H1 (cell line): ENCODE measurements around the gene VPS37D. TPM values are rescaled to one million over a fixed set of nuclear protein-coding genes. Genes with fewer than 3 reads are reported as not detected.

Experiments used
- CTCF ChIA-PET: fragments of 300-600 bp; sonication (Branson Sonifier 250); formaldehyde crosslinking; loops from one replicate; lab custom pipeline; 2021; ENCODE audit not compliant: partially characterized antibody; lab: Charles Lee
- POLR2A ChIA-PET: fragments of 300-600 bp; sonication (Branson Sonifier 250); formaldehyde crosslinking; loops from one replicate; lab custom pipeline; 2021; ENCODE audit warnings: inconsistent platforms; ENCODE audit not compliant: partially characterized antibody; lab: Charles Lee
- DNase-seq, 2 experiments: peaks; one replicate each; pipeline versions ENCODE4 v3.0.0 to v3.0.0-alpha.2; 2010 to 2022; ENCODE audit warnings: low spot score in 2 of 2, low read depth in 1 of 2, mixed read lengths in 1 of 2
- FAIRE-seq: peaks from 2 replicates; lab custom pipeline; 2011; peaks lifted over from hg19 to GRCh38; lab: Jason Lieb, UNC
- H2AFZ ChIP-seq: 2 replicates; pipeline ENCODE4 v1.8.1; 2012; ENCODE audit warnings: low read length, inconsistent platforms
- H2AK5ac ChIP-seq: 2 replicates; pipeline ENCODE4 v1.6.1; 2013; ENCODE audit warnings: low read depth, low read length
- H2BK120ac ChIP-seq: replicated peaks from 2 replicates; pipeline ENCODE3; 2013; ENCODE audit warnings: low read depth, low read length, inconsistent platforms
- H2BK12ac ChIP-seq: 2 replicates; pipeline ENCODE4 v1.6.1; 2013; ENCODE audit warnings: low read depth, low read length
- H2BK15ac ChIP-seq: 2 replicates; pipeline ENCODE4 v1.6.1; 2013; ENCODE audit warnings: low read length
- H2BK20ac ChIP-seq: 2 replicates; pipeline ENCODE4 v1.6.1; 2013; ENCODE audit warnings: low read length
- H2BK5ac ChIP-seq: 2 replicates; pipeline ENCODE4 v1.6.1; 2013; ENCODE audit warnings: low read depth, low read length
- H3K14ac ChIP-seq: 2 replicates; pipeline ENCODE4 v1.6.1; 2013; ENCODE audit warnings: inconsistent platforms; ENCODE audit not compliant: insufficient read length
- H3K18ac ChIP-seq: 2 replicates; pipeline ENCODE4 v1.6.1; 2013; ENCODE audit warnings: low read length; ENCODE audit errors: extremely low read depth
- H3K23ac ChIP-seq: 2 replicates; pipeline ENCODE4 v1.6.1; 2013; ENCODE audit warnings: inconsistent platforms; ENCODE audit not compliant: insufficient read length
- H3K23me2 ChIP-seq: 2 replicates; pipeline ENCODE4 v1.6.1; 2013; ENCODE audit warnings: low read depth, low read length
- H3K27ac ChIP-seq: 2 replicates; pipeline ENCODE4 v1.6.1; 2011; ENCODE audit warnings: low read depth, low read length, inconsistent platforms
- H3K27me3 ChIP-seq, 4 experiments: replicated peaks in 1 of 4; 1 replicate in 1 of 4; 2 replicates in 3 of 4; pipeline versions ENCODE4 v1.6.1 to v1.8.1; 2011 to 2013; ENCODE audit warnings: low read length in 3 of 4, mild to moderate bottlenecking in 3 of 4, inconsistent platforms in 2 of 4, mixed read lengths in 2 of 4, moderate library complexity in 1 of 4; ENCODE audit not compliant: control insufficient read depth in 3 of 4, insufficient read depth in 3 of 4; ENCODE audit errors: extremely low read depth in 1 of 4
- H3K36me3 ChIP-seq, 4 experiments: 2 replicates each; pipeline versions ENCODE4 v1.6.1 to v1.8.1; 2011 to 2013; ENCODE audit warnings: mild to moderate bottlenecking in 4 of 4, low read length in 3 of 4, moderate library complexity in 2 of 4, control low read depth in 1 of 4, inconsistent platforms in 1 of 4; ENCODE audit not compliant: insufficient read depth in 4 of 4, control insufficient read depth in 2 of 4
- H3K4ac ChIP-seq: replicated peaks from 2 replicates; pipeline ENCODE3; 2013; ENCODE audit warnings: low read length, low read depth, mixed read lengths, inconsistent platforms; ENCODE audit not compliant: insufficient read length
- H3K4me1 ChIP-seq, 4 experiments: replicated peaks in 1 of 4; 1 replicate in 1 of 4; 2 replicates in 3 of 4; pipeline versions ENCODE4 v1.6.1 to v1.8.1; 2011 to 2013; ENCODE audit warnings: low read length in 3 of 4, inconsistent platforms in 2 of 4, mixed read lengths in 1 of 4; ENCODE audit not compliant: insufficient read depth in 4 of 4, control insufficient read depth in 3 of 4
- H3K4me2 ChIP-seq, 2 experiments: 2 replicates each; pipeline versions ENCODE4 v1.6.1 to v1.8.1; 2011 to 2013; ENCODE audit warnings: low read depth in 2 of 2, low read length in 2 of 2, control low read depth in 1 of 2, inconsistent platforms in 1 of 2, mild to moderate bottlenecking in 1 of 2; ENCODE audit not compliant: insufficient read depth in 1 of 2
- H3K4me3 ChIP-seq, 4 experiments: fragments of 200-600, 300-600 bp in 1 of 4; sonication (generic), shearing (Covaris generic), sonication (Bioruptor Twin) in 1 of 4; 2 replicates each; pipeline versions ENCODE4 v1.5.1 to v1.8.1; 2011 to 2016; ENCODE audit warnings: low read length in 4 of 4, low read depth in 3 of 4, control low read depth in 2 of 4, inconsistent platforms in 2 of 4, mild to moderate bottlenecking in 2 of 4, mixed read lengths in 1 of 4, moderate library complexity in 1 of 4; ENCODE audit not compliant: insufficient read depth in 2 of 4; ENCODE audit errors: extremely low read depth in 1 of 4
- H3K56ac ChIP-seq: replicated peaks from 2 replicates; pipeline ENCODE3; 2013; ENCODE audit warnings: low read depth, mild to moderate bottlenecking, mixed read lengths, low read length, inconsistent platforms; ENCODE audit not compliant: insufficient read length
- H3K79me1 ChIP-seq: 2 replicates; pipeline ENCODE4 v1.6.1; 2013; ENCODE audit warnings: low read depth, low read length, control low read depth
- H3K79me2 ChIP-seq, 2 experiments: 2 replicates each; pipeline versions ENCODE4 v1.6.1 to v1.8.1; 2012 to 2013; ENCODE audit warnings: low read length in 2 of 2, mild to moderate bottlenecking in 2 of 2, inconsistent platforms in 1 of 2; ENCODE audit not compliant: insufficient read depth in 2 of 2, control insufficient read depth in 1 of 2
- H3K9ac ChIP-seq, 4 experiments: replicated peaks in 1 of 4; 1 replicate in 1 of 4; 2 replicates in 3 of 4; pipeline versions ENCODE4 v1.6.1 to v1.8.1; 2011 to 2013; ENCODE audit warnings: low read depth in 3 of 4, low read length in 3 of 4, control low read depth in 2 of 4, mild to moderate bottlenecking in 2 of 4, moderate library complexity in 2 of 4, inconsistent platforms in 1 of 4; ENCODE audit errors: extremely low read depth in 1 of 4
- H3K9me3 ChIP-seq, 2 experiments: 2 replicates each; pipeline versions ENCODE4 v1.6.1 to v1.8.1; 2012 to 2013; ENCODE audit warnings: mild to moderate bottlenecking in 2 of 2, moderate library complexity in 2 of 2, control low read depth in 1 of 2, inconsistent platforms in 1 of 2, low read depth in 1 of 2, low read length in 1 of 2, mixed read lengths in 1 of 2; ENCODE audit not compliant: insufficient read depth in 2 of 2
- H4K20me1 ChIP-seq, 2 experiments: replicated peaks in 1 of 2; 2 replicates each; pipeline versions ENCODE3 to v1.8.1; 2011 to 2013; ENCODE audit warnings: inconsistent platforms in 2 of 2, low read length in 2 of 2, mild to moderate bottlenecking in 1 of 2; ENCODE audit not compliant: insufficient read depth in 2 of 2, control insufficient read depth in 1 of 2
- H4K5ac ChIP-seq: 2 replicates; pipeline ENCODE4 v1.6.1; 2013; ENCODE audit warnings: low read length, low read depth, mixed read lengths, inconsistent platforms; ENCODE audit not compliant: insufficient read length
- H4K8ac ChIP-seq: 2 replicates; pipeline ENCODE4 v1.8.0; 2013; ENCODE audit warnings: mild to moderate bottlenecking, moderate library complexity, low read length, inconsistent platforms; ENCODE audit not compliant: insufficient read depth; ENCODE audit errors: extremely low read depth
- H4K91ac ChIP-seq: replicated peaks from 2 replicates; pipeline ENCODE3; 2013; ENCODE audit warnings: low read length, mixed read lengths, inconsistent platforms; ENCODE audit not compliant: insufficient read length
- BRCA1 ChIP-seq: IDR thresholded peaks from 2 replicates; pipeline ENCODE4 v1.6.1; 2012; ENCODE audit warnings: low read depth, low read length, improper control_type of control experiment
- CTCF ChIP-seq, 3 experiments: IDR thresholded peaks; 1 replicate in 2 of 3; 2 replicates in 1 of 3; pipeline versions ENCODE4 v1.5.1 to v1.6.1; 2011; ENCODE audit warnings: low read length in 3 of 3, mild to moderate bottlenecking in 3 of 3, inconsistent platforms in 2 of 3, low read depth in 1 of 3, moderate library complexity in 1 of 3; ENCODE audit not compliant: insufficient read depth in 1 of 3; ENCODE audit errors: control extremely low read depth in 1 of 3
- PHF8 ChIP-seq: fragments of 200-600 bp; sonication (generic); conservative IDR thresholded peaks from 2 replicates; pipeline ENCODE4 v1.7.1; 2012; ENCODE audit warnings: low read depth, mild to moderate bottlenecking, inconsistent platforms, low read length, moderate library complexity
- SIRT6 ChIP-seq: IDR thresholded peaks from one replicate; pipeline ENCODE4 v1.7.1; 2012; ENCODE audit warnings: low read length, inconsistent platforms
- SP2 ChIP-seq: IDR thresholded peaks from 2 replicates; pipeline ENCODE4 v1.6.1; 2012; ENCODE audit warnings: mild to moderate bottlenecking, low read length, inconsistent platforms
- WGBS, 2 experiments: shearing (Covaris generic) in 1 of 2; methylation state at CpG; one replicate each; pipeline versions ENCODE4 v1.1.6 to v1.1.7; 2013 to 2015; ENCODE audit warnings: low lambda C conversion rate in 2 of 2, mixed read lengths in 2 of 2, inconsistent platforms in 1 of 2, low coverage in 1 of 2, missing lambda C conversion rate in 1 of 2; ENCODE audit not compliant: insufficient replicate concordance in 2 of 2, insufficient coverage in 1 of 2, insufficient read length in 1 of 2; ENCODE audit errors: extremely low coverage in 1 of 2, missing lambda C conversion rate in 1 of 2; 5-methylcytosine and 5-hydroxymethylcytosine counted together
- polyA plus RNA-seq, 7 experiments: library from polyadenylated mRNA; depleted of rRNA in 3 of 7; stranded (reverse) in 5 of 7; unstranded in 2 of 7; fragments of >200 nt in 5 of 7; fragments of 200-250 nt in 2 of 7; gene quantifications; 1 replicate in 5 of 7; 2 replicates in 1 of 7; 4 replicates in 1 of 7; pipeline versions ENCODE4 v1.2.1 to v1.2.3, GENCODE V29; 2011 to 2013; ENCODE audit warnings: missing spikeins in 2 of 7, mixed read lengths in 2 of 7
- total RNA-seq: library from RNA; stranded (reverse); fragmentation: NEBNext Ultra II Directional; extraction: Animal tissue kit (Norgen Biotek cat#: 25700); gene quantifications from 2 replicates; pipeline ENCODE4 v1.2.1, GENCODE V29; 2021

The VPS37D gene
- total and polyA plus RNA-seq, 2 of the 8 experiments (the other 6 are each of a cell fraction or from before 2014, with no cell fraction given): 3.4 to 5.0 TPM

- no peak overlapping the region for H2AK5ac ChIP-seq
- H2BK5ac ChIP-seq: no peak overlapping the region
- no peak overlapping the region for H2BK15ac ChIP-seq
- H2AFZ ChIP-seq: no peak overlapping the region
- no peaks in the 10 kb centered on the region for H3K9me3 ChIP-seq
- peaks cover 2% of the 10 kb centered on the region; the same call in 1 of the 2 replicates for H3K23me2 ChIP-seq
- no peak for TF ChIP-seq BRCA1
- no peak for TF ChIP-seq PHF8
- TF ChIP-seq CTCF (IDR thresholded peaks at IDR 0.05; ENCODE audit: control extremely low read depth in 1 of 3, insufficient read depth in 1 of 3, low read depth in 1 of 3, low read length in 3 of 3): no peak
- no peak for TF ChIP-seq SIRT6
- TF ChIP-seq SP2: no peak
- TF ChIP-seq, all 59 proteins: peak for 0
- peaks cover 3 to 10% of the 10 kb centered on the region in 2 experiments for H4K20me1 ChIP-seq
- H3K23ac ChIP-seq: no peak overlapping the region
- no peak overlapping the region for H3K4me3 ChIP-seq
- H3K56ac ChIP-seq: no peak overlapping the region
- no peak overlapping the region for H4K5ac ChIP-seq
- no peak overlapping the region for H3K9ac ChIP-seq
- H3K4me2 ChIP-seq: no peak overlapping the region
- H4K91ac ChIP-seq: no peak overlapping the region
- no peaks in the 10 kb centered on the region; a peak in 1 of 8 replicates for H3K36me3 ChIP-seq
- peaks cover 0 to 19% (median 15%) of the 10 kb centered on the region in 4 experiments; a peak in 6 of 7 replicates for H3K4me1 ChIP-seq
- ChIA-PET CTCF (interaction anchor here (0.7 to 9.7 kb wide), 9 partner anchors 9 to 189 kb away, joined by 3 to 130 read pairs (median 4); partner anchors contain the start of gene STX1A), POLR2A (interaction anchor here (1.0 to 2.4 kb wide), 8 partner anchors 10 to 32 kb away, joined by 3 to 7 read pairs (median 5); partner anchors contain the start of genes ABHD11 and STX1A)
- no peak for FAIRE-seq
- no peaks in the 10 kb centered on the region; a peak in 1 of 7 replicates for H3K27me3 ChIP-seq
- H3K79me2 ChIP-seq: no peaks in the 10 kb centered on the region
- H3K27ac ChIP-seq: no peak overlapping the region
- no peak overlapping the region for H2BK120ac ChIP-seq
- H2BK12ac ChIP-seq: no peak overlapping the region
- peak overlapping the region; percentile 57; the same call in 1 of the 2 replicates for H4K8ac ChIP-seq
- no peak overlapping the region for H2BK20ac ChIP-seq
- no peak overlapping the region for H3K4ac ChIP-seq
- WGBS, 2 experiments: 81% methylated on average over 14 of the region's 15 CpGs; no CpG with 5 or more reads in 1 of the 2 experiments
- peak in 1 of 2 experiments; percentile 49 for DNase-seq
- H3K79me1 ChIP-seq: no peaks in the 10 kb centered on the region; the same call in 1 of the 2 replicates
- H3K18ac ChIP-seq: no peak overlapping the region
- H3K14ac ChIP-seq: no peak overlapping the region
These were observed 39.5 kb downstream of the VPS37D start for GRCh38 chr7:73707045-73707631.
